ENCODE measurements around the gene HPD. TPM values are rescaled to one million over a fixed set of nuclear protein-coding genes. Genes with fewer than 3 reads are reported as not detected.
A peak's percentile ranks its signal among the peaks of the same experiment; 100 is the strongest.

The HPD gene
- total and polyA plus RNA-seq, 2 donors (not counting 3 experiments of a cell fraction or from before 2014, with no cell fraction given): not detected

DNA sequence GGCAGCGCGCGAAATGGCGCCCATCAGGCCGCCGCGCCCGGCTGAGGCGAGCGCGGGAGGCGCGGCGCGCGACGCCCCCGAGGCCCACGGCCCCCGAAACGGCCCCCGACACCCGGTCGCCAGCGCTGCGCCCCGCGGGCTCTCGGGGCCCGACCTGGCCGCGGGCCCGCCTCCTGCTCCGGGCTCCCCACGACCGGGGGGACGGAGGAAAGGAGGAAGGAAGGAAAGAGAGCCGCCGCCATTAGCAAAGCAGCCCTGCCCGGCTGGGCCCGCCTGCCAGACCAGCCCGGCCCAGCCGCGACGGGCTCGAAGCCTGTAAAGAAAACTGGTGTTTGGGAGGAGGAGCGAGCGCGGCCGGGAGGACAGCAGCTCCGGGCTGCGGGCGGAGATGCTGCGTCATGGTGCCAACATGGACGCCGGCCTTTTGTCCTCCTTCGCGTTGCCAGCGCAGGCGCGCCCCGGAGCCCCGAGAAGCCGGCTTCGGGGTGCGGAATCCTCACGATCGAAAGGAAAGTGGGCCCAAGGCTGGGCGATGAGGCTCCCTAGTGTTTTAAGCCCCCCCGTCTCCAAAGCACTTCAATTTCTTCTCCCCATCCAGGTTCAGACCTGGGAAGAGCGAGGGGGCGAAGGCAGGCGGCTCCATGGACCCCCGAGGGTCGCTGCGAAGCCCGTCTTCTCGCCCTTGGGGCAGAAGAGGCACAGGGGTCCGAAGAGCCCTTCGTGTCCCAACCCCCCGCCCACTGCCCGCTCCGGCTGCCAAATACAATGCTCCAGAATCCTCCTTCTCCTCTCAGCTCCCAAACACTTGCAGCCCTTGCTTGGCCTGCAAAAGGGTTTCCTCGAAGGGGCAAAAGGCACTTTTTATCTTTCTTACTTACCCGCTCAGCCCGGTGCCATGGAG is 57.7 kb downstream of the HPD start:
- Histone ChIP-seq H3K4me3 (replicated peaks in 1 of 3; ENCODE audit: insufficient read depth in 1 of 3, low read depth in 1 of 3, low read length in 3 of 3) (peak overlapping the region; percentile 13 to 81 (median 79)), H3K9me1 (replicated peaks; ENCODE audit: control insufficient read depth, extremely low read depth, insufficient read depth, low read length) (no peaks in the 10 kb centered on the region), H3K4me2 (ENCODE audit: insufficient read depth, low read length) (peak overlapping the region; percentile 87), H2AFZ (ENCODE audit: low read depth, low read length) (no peak overlapping the region), H3K9me3 (replicated peaks; ENCODE audit: control insufficient read depth, insufficient read depth, low read length) (no peaks in the 10 kb centered on the region), H3K36me3 (ENCODE audit: control insufficient read depth in 2 of 2, extremely low read depth in 1 of 2, insufficient read depth in 2 of 2, low read length in 2 of 2) (peaks cover 2 to 10% of the 10 kb centered on the region in 2 experiments), H3K4me1 (ENCODE audit: control insufficient read depth, extremely low read depth, insufficient read depth, low read length) (peaks cover 37% of the 10 kb centered on the region), H3K27me3 (ENCODE audit: control insufficient read depth in 2 of 2, insufficient read depth in 2 of 2, low read length in 2 of 2) (no peaks in the 10 kb centered on the region), H3K79me2 (ENCODE audit: control insufficient read depth, insufficient read depth, low read length) (peaks cover 57% of the 10 kb centered on the region), H4K20me1 (replicated peaks; ENCODE audit: control insufficient read depth, extremely low read depth, insufficient read depth, low read length) (no peaks in the 10 kb centered on the region), H3K9ac (replicated peaks; ENCODE audit: extremely low read depth, insufficient read depth, low read length) (peak overlapping the region; percentile 98), H3K27ac (ENCODE audit: insufficient read depth, low read depth, low read length) (peak overlapping the region; percentile 93)
- FAIRE-seq (no peak), DNase-seq (ENCODE audit: low read depth, low spot score) (peak; percentile 53)
- BruUV-seq (replicated peaks): TSS peak; percentile 65
- TF ChIP-seq GATA2 (IDR thresholded peaks at IDR 0.05; ENCODE audit: insufficient read depth, insufficient read length, low read depth, low read length): no peak
- peak; percentile 83 for TF ChIP-seq POLR2A (IDR thresholded peaks at IDR 0.05; ENCODE audit: low read depth, low read length)
- TF ChIP-seq POLR2AphosphoS5 (IDR thresholded peaks at IDR 0.05; ENCODE audit: insufficient read depth, low read depth, low read length): peak; percentile 79
- TF ChIP-seq, protein P1, sequence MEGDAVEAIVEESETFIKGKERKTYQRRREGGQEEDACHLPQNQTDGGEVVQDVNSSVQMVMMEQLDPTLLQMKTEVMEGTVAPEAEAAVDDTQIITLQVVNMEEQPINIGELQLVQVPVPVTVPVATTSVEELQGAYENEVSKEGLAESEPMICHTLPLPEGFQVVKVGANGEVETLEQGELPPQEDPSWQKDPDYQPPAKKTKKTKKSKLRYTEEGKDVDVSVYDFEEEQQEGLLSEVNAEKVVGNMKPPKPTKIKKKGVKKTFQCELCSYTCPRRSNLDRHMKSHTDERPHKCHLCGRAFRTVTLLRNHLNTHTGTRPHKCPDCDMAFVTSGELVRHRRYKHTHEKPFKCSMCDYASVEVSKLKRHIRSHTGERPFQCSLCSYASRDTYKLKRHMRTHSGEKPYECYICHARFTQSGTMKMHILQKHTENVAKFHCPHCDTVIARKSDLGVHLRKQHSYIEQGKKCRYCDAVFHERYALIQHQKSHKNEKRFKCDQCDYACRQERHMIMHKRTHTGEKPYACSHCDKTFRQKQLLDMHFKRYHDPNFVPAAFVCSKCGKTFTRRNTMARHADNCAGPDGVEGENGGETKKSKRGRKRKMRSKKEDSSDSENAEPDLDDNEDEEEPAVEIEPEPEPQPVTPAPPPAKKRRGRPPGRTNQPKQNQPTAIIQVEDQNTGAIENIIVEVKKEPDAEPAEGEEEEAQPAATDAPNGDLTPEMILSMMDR (IDR thresholded peaks at IDR 0.05; ENCODE audit: extremely low read depth in 1 of 2, insufficient read depth in 1 of 2, low read depth in 1 of 2, low read length in 2 of 2): no peak
- CTCF ChIA-PET: interaction anchor here (1.5 to 12.7 kb wide), 3 partner anchors 7 to 88 kb away, joined by 4 to 774 read pairs (median 7); partner anchors contain the start of genes PSMD9 and SETD1B
- dilution Hi-C loops (cut with MboI; ENCODE audit: extremely low pct_ligation_motif_present, low sequenced_read_pairs) (no loop called here), intact Hi-C loops (cut with micrococcal nuclease) (no loop called here)
- POLR2A ChIA-PET: interaction anchor here (0.6 to 3.3 kb wide), 3 partner anchors 10 to 425 kb away, joined by 3 to 20 read pairs (median 4); no protein-coding TSS in a partner anchor
